HepG2 (cell line): Measurements from ENCODE around the gene ELP5. TPM values are rescaled to one million over a fixed set of nuclear protein-coding genes. Genes with fewer than 3 reads are reported as not detected.
A peak's percentile ranks its signal among the peaks of the same experiment; 100 is the strongest.

Experiments
- CENPX ChIP-seq: sonication (generic); formaldehyde crosslinking; IDR thresholded peaks from 2 replicates; pipeline ENCODE4 v1.9.0; 2021; ENCODE audit warnings: mild to moderate bottlenecking, missing genetic modification reagents, moderate library complexity
- CREB1 ChIP-seq, 2 experiments: fragments of 450-650 bp in 1 of 2; IDR thresholded peaks; 2 replicates each; pipeline ENCODE4 v1.6.1; 2016 to 2017; ENCODE audit warnings: control low read depth in 1 of 2, mild to moderate bottlenecking in 1 of 2, missing compliant biosample characterization in 1 of 2, missing genetic modification characterization in 1 of 2
- KDM5A ChIP-seq: fragments of 200-600 bp; sonication (generic); IDR thresholded peaks from 2 replicates; pipeline ENCODE4 v1.7.0; 2018; ENCODE audit warnings: antibody characterized with exemption, mild to moderate bottlenecking, low read length, borderline replicate concordance
- MNT ChIP-seq: fragments of 450-650 bp; IDR thresholded peaks from 2 replicates; pipeline ENCODE4 v1.6.1; 2016
- POLR2G ChIP-seq: fragments of 200-400 bp; formaldehyde crosslinking; IDR thresholded peaks from 2 replicates; pipeline ENCODE4 v1.6.1; 2018; ENCODE audit warnings: mild to moderate bottlenecking, low read depth, low read length, moderate library complexity
- RBM39 ChIP-seq: fragments of 200-400 bp; formaldehyde crosslinking; IDR thresholded peaks from one replicate; pipeline ENCODE4 v1.6.1; 2018; ENCODE audit warnings: antibody characterized with exemption, mild to moderate bottlenecking, low read depth, low read length; ENCODE audit not compliant: poor library complexity, severe bottlenecking
- TFDP1 ChIP-seq: IDR thresholded peaks from 2 replicates; pipeline ENCODE4 v1.6.1; 2016; ENCODE audit warnings: missing compliant biosample characterization, missing genetic modification reagents, borderline replicate concordance
- ZBTB3 ChIP-seq: sonication (generic); formaldehyde crosslinking; IDR thresholded peaks from 2 replicates; pipeline ENCODE4 v1.4.0; 2020; ENCODE audit warnings: low read depth, mild to moderate bottlenecking, moderate library complexity, missing genetic modification reagents, borderline replicate concordance
- ZNF263 ChIP-seq: sonication (generic); formaldehyde crosslinking; IDR thresholded peaks from 2 replicates; pipeline ENCODE4 v1.4.0; 2020; ENCODE audit warnings: missing genetic modification reagents
- polyA plus RNA-seq, 8 experiments: library from polyadenylated mRNA; depleted of rRNA in 3 of 8; stranded (reverse) in 7 of 8; unstranded in 1 of 8; fragments of >200 nt; fragmentation: Illumina TruSeq in 4 of 8; extraction: Trizol in 4 of 8; gene quantifications; 2 replicates each; pipeline versions ENCODE4 v1.2.1 to v1.2.3, GENCODE V29; 2011 to 2016; ENCODE audit warnings: low read depth in 4 of 8, missing spikeins in 1 of 8, mixed read lengths in 1 of 8; ENCODE audit not compliant: insufficient read depth in 1 of 8
- total RNA-seq, 5 experiments: library from RNA; depleted of rRNA; stranded (reverse); fragments of >200 nt; fragmentation: Illumina TruSeq; extraction: Trizol; gene quantifications; 2 replicates each; pipeline ENCODE4 v1.2.3, GENCODE V29; 2016; ENCODE audit warnings: low read depth in 1 of 5

Gene ELP5
- total and polyA plus RNA-seq, 2 of the 13 experiments (the other 11 are each of a cell fraction or from before 2014, with no cell fraction given): 67.6 to 69.8 TPM

GRCh38 chr17:7281074-7281952, 29.3 kb downstream of the ELP5 start, which contains the start of gene SLC2A4 (continued):
- TF ChIP-seq MNT (peak; percentile 85), ZNF263 (CRISPR knock-in tag) (no peak), KDM5A (peak; percentile 45; the same call in 1 of the 2 replicates), ZBTB3 (CRISPR knock-in tag) (0 out of 2 replicates have a peak, but pooled peaks have one; percentile 51), TFDP1 (CRISPR knock-in tag) (peak; percentile 79; the same call in 1 of the 2 replicates), POLR2G (0 out of 2 replicates have a peak, but pooled peaks have one; percentile 28), RBM39 (peak; percentile 72), CENPX (CRISPR knock-in tag) (no peak), CREB1 (IDR thresholded peaks at IDR 0.05) (peak; percentile 27; the same call in 1 of the 2 replicates), CREB1 (CRISPR knock-in tag; IDR thresholded peaks at IDR 0.05) (0 out of 2 replicates have a peak, but pooled peaks have one; percentile 27)
